B cell (primary cell): ENCODE results near the gene DCP2. TPM values are rescaled to one million over a fixed set of nuclear protein-coding genes. Genes with fewer than 3 reads are reported as not detected.

Source experiments
- ATAC-seq: fragments of 200-7000 bp; cut with Tn5 transposase; one replicate; pipeline ENCODE4 v1.10.0; 2021; ENCODE audit warnings: low read depth, mild to moderate bottlenecking, moderate number of reproducible peaks, moderate library complexity
- CTCF ChIA-PET: fragments of 350-600 bp; sonication (Branson Sonifier 250); formaldehyde crosslinking; loops from one replicate; lab custom pipeline; 2021; ENCODE audit warnings: antibody characterized with exemption, inconsistent platforms; lab: Charles Lee
- POLR2A ChIA-PET: fragments of 350-600 bp; sonication (Branson Sonifier 250); formaldehyde crosslinking; loops from one replicate; lab custom pipeline; 2021; ENCODE audit warnings: antibody characterized with exemption; lab: Charles Lee
- DNase-seq: peaks from one replicate; pipeline ENCODE4 v3.0.0; 2013
- H2AFZ ChIP-seq: 2 replicates; pipeline ENCODE4 v1.6.1; 2012; ENCODE audit warnings: mild to moderate bottlenecking, low read depth, low read length; ENCODE audit not compliant: insufficient read depth, poor library complexity, severe bottlenecking
- H3K27ac ChIP-seq, 2 donors: 1 replicate in 1 of 2; 2 replicates in 1 of 2; pipeline ENCODE4 v1.5.1; 2012 to 2013; ENCODE audit warnings: low read length in 2 of 2, mild to moderate bottlenecking in 2 of 2, moderate library complexity in 1 of 2
- H3K27me3 ChIP-seq, 4 experiments: fragments of 200-600 bp in 1 of 4; sonication (generic) in 1 of 4; replicated peaks in 1 of 4; 1 replicate in 2 of 4; 2 replicates in 2 of 4; pipeline versions ENCODE4 v1.6.1 to v1.7.0; 2013 to 2016; ENCODE audit warnings: low read length in 3 of 4, mild to moderate bottlenecking in 2 of 4, mixed read lengths in 1 of 4, moderate library complexity in 1 of 4; ENCODE audit not compliant: insufficient read depth in 4 of 4, control insufficient read depth in 3 of 4; ENCODE audit errors: control extremely low read depth in 1 of 4
- H3K36me3 ChIP-seq, 2 experiments: replicated peaks in 1 of 2; 1 replicate in 1 of 2; 2 replicates in 1 of 2; pipeline versions ENCODE4 v1.6.1 to v1.7.1; 2013; ENCODE audit warnings: low read length in 1 of 2; ENCODE audit not compliant: insufficient read depth in 2 of 2, control insufficient read depth in 1 of 2; ENCODE audit errors: control extremely low read depth in 1 of 2, extremely low read depth in 1 of 2
- H3K4me1 ChIP-seq, 2 donors: fragments of 200-600 bp in 1 of 2; sonication (generic) in 1 of 2; 1 replicate in 1 of 2; 2 replicates in 1 of 2; pipeline versions ENCODE4 v1.5.1 to v1.6.1; 2013 to 2017; ENCODE audit warnings: low read length in 2 of 2; ENCODE audit not compliant: control insufficient read depth in 2 of 2, insufficient read depth in 2 of 2
- H3K4me2 ChIP-seq: replicated peaks from 2 replicates; pipeline ENCODE3; 2012; ENCODE audit warnings: mild to moderate bottlenecking, low read depth, low read length; ENCODE audit not compliant: poor library complexity, severe bottlenecking
- H3K4me3 ChIP-seq, 5 experiments: fragments of 200-600 bp in 1 of 5; sonication (generic) in 1 of 5; 1 replicate in 3 of 5; 2 replicates in 2 of 5; pipeline versions ENCODE4 v1.5.1 to v1.7.0; 2011 to 2016; ENCODE audit warnings: low read length in 4 of 5, mild to moderate bottlenecking in 4 of 5, low read depth in 2 of 5, control low read depth in 1 of 5, moderate library complexity in 1 of 5; ENCODE audit not compliant: insufficient read depth in 1 of 5; ENCODE audit errors: control extremely low read depth in 1 of 5, extremely low read depth in 1 of 5
- H3K79me2 ChIP-seq: fragments of 200-600 bp; sonication (generic); one replicate; pipeline ENCODE4 v1.6.0; 2016; ENCODE audit warnings: low read length; ENCODE audit not compliant: control insufficient read depth, insufficient read depth
- H3K9ac ChIP-seq: fragments of 200-600 bp; sonication (generic); 2 replicates; pipeline ENCODE4 v1.6.1; 2017; ENCODE audit warnings: mild to moderate bottlenecking, low read length, moderate library complexity
- H3K9me3 ChIP-seq, 3 donors: one replicate each; pipeline versions ENCODE4 v1.6.1 to v1.7.1; 2013; ENCODE audit warnings: low read length in 2 of 3; ENCODE audit not compliant: control insufficient read depth in 2 of 3, insufficient read depth in 1 of 3; ENCODE audit errors: control extremely low read depth in 1 of 3
- H4K20me1 ChIP-seq: 2 replicates; pipeline ENCODE4 v1.6.0; 2012; ENCODE audit warnings: mild to moderate bottlenecking, low read length; ENCODE audit not compliant: insufficient read depth, control insufficient read depth, poor library complexity, severe bottlenecking
- H3K27ac Mint-ChIP-seq: one replicate; pipeline ENCODE4 v1.8.0; 2021; ENCODE audit warnings: mixed read lengths
- H3K27me3 Mint-ChIP-seq: one replicate; pipeline ENCODE4 v1.8.0; 2021; ENCODE audit warnings: mixed read lengths
- H3K4me1 Mint-ChIP-seq: one replicate; pipeline ENCODE4 v1.8.0; 2021; ENCODE audit warnings: mixed read lengths
- H3K4me3 Mint-ChIP-seq: one replicate; pipeline ENCODE4 v1.8.0; 2021; ENCODE audit warnings: mixed read lengths
- H3K9me3 Mint-ChIP-seq: one replicate; pipeline ENCODE4 v1.8.0; 2022; ENCODE audit warnings: mixed read lengths; ENCODE audit not compliant: insufficient read depth
- CTCF ChIP-seq: fragments of 200-600 bp; IDR thresholded peaks from one replicate; pipeline ENCODE4 v1.8.0; 2022; ENCODE audit warnings: antibody characterized with exemption, mild to moderate bottlenecking
- EZH2 ChIP-seq: IDR thresholded peaks from 2 replicates; pipeline ENCODE4 v1.6.1; 2012; ENCODE audit warnings: borderline replicate concordance, low read depth, mild to moderate bottlenecking, moderate library complexity, low read length; ENCODE audit not compliant: insufficient read depth, poor library complexity, severe bottlenecking
- WGBS: methylation state at CpG from one replicate; pipeline ENCODE4 v1.1.5; 2013; ENCODE audit warnings: missing lambda C conversion rate; ENCODE audit not compliant: insufficient coverage; 5-methylcytosine and 5-hydroxymethylcytosine counted together
- intact Hi-C: fragments of 100-400 bp; cut with micrococcal nuclease; formaldehyde crosslinking; loops from one replicate; pipeline ENCODE4 v1.10.0; 2022
- polyA plus RNA-seq: library from polyadenylated mRNA; depleted of rRNA; stranded (reverse); fragments of >200 nt; gene quantifications from 2 replicates; pipeline ENCODE4 v1.2.3, GENCODE V29; 2012
- total RNA-seq, 2 donors: library from RNA; stranded (reverse); fragments of 120-200 nt in 1 of 2; gene quantifications; 1 replicate in 1 of 2; 2 replicates in 1 of 2; pipeline versions ENCODE4 v1.2.3 to v1.2.4, GENCODE V29; 2013 to 2022

The DCP2 gene
- total and polyA plus RNA-seq, 2 donors (not counting 1 experiment from before 2014, with no cell fraction given) = 17.9 to 73.1 TPM

DNA sequence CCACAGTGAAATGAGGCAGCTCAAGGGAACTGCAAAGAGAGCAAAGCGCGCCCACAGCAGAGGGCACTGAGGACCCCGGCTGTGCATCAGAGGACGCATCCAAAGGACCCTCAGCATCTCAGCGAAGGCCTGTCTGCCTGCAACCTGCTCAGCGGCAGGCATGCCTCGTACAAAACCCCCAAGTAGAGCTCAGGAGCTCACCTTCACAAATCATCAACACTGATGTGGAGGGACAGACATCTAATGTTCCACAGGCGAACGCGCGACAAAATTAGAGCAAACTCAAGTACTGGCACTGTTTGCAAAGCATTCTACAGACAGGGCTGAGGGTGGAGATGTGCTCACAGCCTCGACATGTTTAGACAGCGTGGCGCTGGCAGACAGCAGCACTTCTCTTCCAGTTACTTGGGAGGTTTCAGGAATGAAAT, 81.0 kb downstream of the DCP2 start:
- peaks cover 4% of the 10 kb centered on the region for H3K4me1 Mint-ChIP-seq
- no peak for TF ChIP-seq CTCF
- no peak for TF ChIP-seq EZH2
- no peaks in the 10 kb centered on the region for H3K79me2 ChIP-seq
- no peak overlapping the region for H3K4me3 Mint-ChIP-seq
- H3K27me3 Mint-ChIP-seq = peaks cover 5% of the 10 kb centered on the region
- H3K36me3 ChIP-seq = no peaks in the 10 kb centered on the region
- ATAC-seq = no peak
- CTCF ChIA-PET = no interaction called here
- no peak overlapping the region for H3K27ac Mint-ChIP-seq
- H3K4me3 ChIP-seq = no peak overlapping the region
- 93% methylated on average over 10 of the region's 14 CpGs for WGBS
- H3K27me3 ChIP-seq = no peaks in the 10 kb centered on the region
- no peak overlapping the region for H3K27ac ChIP-seq
- H3K9me3 Mint-ChIP-seq = no peaks in the 10 kb centered on the region
- H3K4me1 ChIP-seq = peaks cover 0 to 7% of the 10 kb centered on the region in 2 donors
- DNase-seq = no peak
- no peak overlapping the region for H3K4me2 ChIP-seq
- H2AFZ ChIP-seq = no peak overlapping the region
- intact Hi-C loops = no loop called here
- POLR2A ChIA-PET = no interaction called here
- no peak overlapping the region for H3K9ac ChIP-seq
- no peaks in the 10 kb centered on the region for H4K20me1 ChIP-seq
- H3K9me3 ChIP-seq = no peaks in the 10 kb centered on the region

- H3K27me3 ChIP-seq = no peaks in the 10 kb centered on the region
- no peaks in the 10 kb centered on the region for H3K9me3 Mint-ChIP-seq
- TF ChIP-seq EZH2 = no peak
- no peak for TF ChIP-seq CTCF
Measured at GRCh38 chr5:113058269-113058668, 81.7 kb downstream of the DCP2 start.

More at GRCh38 chr5:113058269-113058668, 81.7 kb downstream of the DCP2 start:
- Mint-ChIP-seq H3K4me3 (no peak overlapping the region), H3K27me3 (peaks cover 5% of the 10 kb centered on the region), H3K4me1 (peaks cover 4% of the 10 kb centered on the region), H3K27ac (no peak overlapping the region)
- Histone ChIP-seq H3K9ac (no peak overlapping the region), H3K9me3 (no peaks in the 10 kb centered on the region), H2AFZ (no peak overlapping the region), H3K36me3 (no peaks in the 10 kb centered on the region), H3K4me3 (no peak overlapping the region), H3K4me1 (peaks cover 0 to 11% of the 10 kb centered on the region in 2 donors), H3K27ac (no peak overlapping the region), H4K20me1 (no peaks in the 10 kb centered on the region), H3K79me2 (no peaks in the 10 kb centered on the region), H3K4me2 (no peak overlapping the region)
- POLR2A ChIA-PET = no interaction called here
- WGBS = 88% methylated on average over 5 of the region's 5 CpGs
- DNase-seq (no peak), ATAC-seq (no peak)
- CTCF ChIA-PET = no interaction called here
- intact Hi-C loops = no loop called here
